SK-MEL-5 (cell line): ENCODE data around the gene DAO. TPM values are rescaled to one million over a fixed set of nuclear protein-coding genes. Genes with fewer than 3 reads are reported as not detected.
"Not testable (repeated sequence)": the region's sequence is repeated elsewhere in the genome, so short reads cannot be mapped to it uniquely, and the experiment has no call there.

Source experiments
- DNase-seq: peaks from one replicate; pipeline ENCODE4 v3.0.0-alpha.2; 2016; ENCODE audit warnings: low read depth, low spot score
- in situ Hi-C: cut with HindIII; loops from 2 replicates; pipeline ENCODE4 v1.10.0; 2016; ENCODE audit warnings: low sequenced_read_pairs, high pct_unique_total_duplicates, low pct_unique_long_range_greater_than_20kb
- total RNA-seq: library from RNA; depleted of rRNA; stranded (reverse); fragments of >200 nt; shearing (Covaris generic); gene quantifications from 2 replicates; pipeline ENCODE4 v1.2.3, GENCODE V29; 2014

The DAO gene
- total RNA-seq, 1 experiment from 2014 or later: not detected

DNA sequence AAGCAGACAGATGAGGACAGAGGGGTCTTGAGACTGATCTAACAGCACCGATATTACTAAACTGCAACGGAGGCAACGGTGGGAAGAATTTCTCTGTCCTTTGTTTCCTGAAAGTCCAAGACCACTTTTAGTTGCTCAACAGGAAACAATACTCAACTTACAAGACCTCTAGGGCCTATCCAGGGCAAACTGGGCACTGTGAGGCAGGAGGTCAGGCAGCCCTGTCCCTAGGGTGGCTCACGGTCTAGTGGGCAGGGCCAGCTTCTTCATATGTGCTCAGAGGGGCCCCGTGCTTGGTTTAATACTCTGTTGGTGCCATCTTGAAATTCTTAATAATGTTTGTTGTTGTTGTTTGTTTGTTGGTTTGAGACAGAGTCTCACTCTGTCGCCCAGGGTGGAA, 36.7 kb upstream of the DAO start:
- in situ Hi-C loops: no loop called here

DNA sequence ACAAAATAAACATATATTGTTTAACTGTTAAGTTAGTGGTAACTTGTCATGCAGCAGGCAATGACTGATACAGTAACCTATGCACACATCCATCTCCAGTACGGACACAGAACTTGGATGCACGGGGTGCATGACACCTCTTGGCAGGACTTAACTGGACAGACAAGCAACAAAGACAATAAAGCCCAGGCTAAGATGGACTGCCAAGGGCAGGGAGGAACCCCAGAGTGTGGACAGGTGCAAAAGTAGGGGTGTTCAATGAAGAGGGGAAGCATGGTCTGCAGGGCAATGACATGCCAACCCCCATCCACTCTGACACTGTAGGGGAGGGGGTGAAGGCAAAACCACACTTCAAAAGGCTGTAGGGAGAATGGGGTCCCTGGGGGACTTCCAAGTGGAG, 34.2 kb upstream of the DAO start:
- no peak for DNase-seq
- in situ Hi-C loops: no loop called here

More for the DNA sequence above, 36.7 kb upstream of the DAO start:
- peak; percentile 61 for DNase-seq

DNA sequence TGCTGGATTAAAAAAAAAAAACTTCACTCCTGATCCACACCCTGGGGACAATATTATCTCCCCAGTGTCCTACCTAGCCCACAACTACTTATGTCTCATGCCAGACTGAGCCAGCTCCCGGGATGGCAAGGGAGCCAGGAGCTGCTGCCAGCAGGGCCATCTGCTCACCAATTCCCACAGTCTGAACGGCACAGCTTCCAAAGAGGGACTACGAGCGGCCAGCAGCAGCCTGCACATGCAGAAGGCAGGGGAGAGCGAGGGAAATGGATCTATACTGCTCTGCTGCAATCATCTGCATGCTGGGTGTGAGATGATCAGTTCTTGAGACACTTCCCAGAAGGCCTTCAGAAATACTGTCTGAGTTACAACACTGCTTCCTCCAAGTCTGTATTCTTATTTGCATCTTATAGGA, 33.6 kb upstream of the DAO start:
- no peak for DNase-seq
- in situ Hi-C loops: no loop called here

DNA sequence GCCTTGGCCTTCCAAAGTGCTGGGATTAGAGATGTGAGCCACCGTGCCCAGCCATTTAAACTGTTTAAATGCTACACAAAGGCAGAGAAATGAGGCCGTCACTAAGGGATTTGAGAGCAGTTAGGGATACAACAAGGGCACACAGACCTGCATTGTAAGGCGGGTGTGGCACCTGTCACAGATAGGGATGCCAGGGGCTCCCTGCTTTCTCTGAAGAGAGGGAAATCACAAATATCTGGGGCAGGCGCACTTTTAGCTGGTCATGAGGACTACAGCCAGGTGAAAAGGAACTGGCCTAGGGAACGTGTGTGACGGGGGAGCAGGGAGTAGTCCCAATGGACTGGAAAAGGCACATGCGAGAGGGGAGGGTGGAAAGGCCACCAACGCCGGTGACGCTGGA, 32.2 kb upstream of the DAO start:
- DNase-seq: no peak
- in situ Hi-C loops: no loop called here

DNA sequence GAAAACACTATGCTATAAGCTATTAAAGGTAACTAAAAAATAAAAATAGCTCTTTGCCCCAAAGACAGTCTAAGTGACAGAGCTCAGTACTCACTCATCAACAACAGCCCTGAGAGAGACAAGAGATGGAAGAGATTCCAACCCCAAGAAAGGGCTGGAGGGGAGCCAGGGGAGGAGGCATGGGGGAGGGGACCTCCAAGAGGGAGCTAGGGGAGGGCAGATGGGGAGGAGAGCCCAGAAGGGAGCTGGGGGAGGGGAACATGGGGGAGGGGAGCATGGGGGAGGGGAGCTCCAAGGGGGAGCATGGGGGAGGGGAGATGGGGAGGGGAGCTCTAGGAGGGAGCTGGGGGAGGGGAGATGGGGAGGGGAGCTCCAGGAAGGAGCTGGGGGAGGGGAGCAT, 30.2 kb upstream of the DAO start:
- in situ Hi-C loops: no loop called here
- DNase-seq: no peak

DNA sequence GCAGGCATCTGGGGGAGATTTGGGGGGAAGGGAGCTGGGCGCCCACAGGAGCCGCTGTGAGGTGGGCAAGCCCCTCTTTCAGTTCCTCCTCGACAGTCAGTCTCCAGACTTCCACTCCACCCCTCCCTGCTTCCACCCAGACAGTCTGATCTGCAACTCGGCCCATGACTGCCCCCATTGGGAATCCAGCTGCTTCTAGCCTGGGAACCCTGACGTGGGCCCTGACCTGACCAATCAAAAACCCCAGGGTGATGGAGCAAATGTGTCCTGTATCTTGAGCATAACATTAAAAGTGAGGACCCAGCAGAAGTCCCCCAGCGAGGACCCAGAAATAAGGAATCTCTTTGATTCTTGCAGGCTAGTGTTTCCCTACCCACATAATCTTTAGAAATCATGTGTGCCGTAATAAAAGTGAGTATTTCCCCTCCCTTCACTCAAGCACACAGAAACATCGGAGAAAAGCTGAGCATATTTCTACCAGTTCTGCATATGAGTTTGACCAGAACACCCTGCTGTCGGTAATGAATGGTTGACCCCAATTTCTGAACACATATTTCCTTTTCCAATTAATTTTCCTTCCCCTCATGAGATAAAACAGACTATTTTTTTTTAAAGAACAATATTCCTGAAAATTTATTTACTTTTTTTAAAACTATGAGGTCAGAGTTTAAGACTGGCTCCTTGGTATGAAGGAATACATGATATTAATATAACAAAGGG, 28.9 kb upstream of the DAO start:
- in situ Hi-C loops: no loop called here

DNA sequence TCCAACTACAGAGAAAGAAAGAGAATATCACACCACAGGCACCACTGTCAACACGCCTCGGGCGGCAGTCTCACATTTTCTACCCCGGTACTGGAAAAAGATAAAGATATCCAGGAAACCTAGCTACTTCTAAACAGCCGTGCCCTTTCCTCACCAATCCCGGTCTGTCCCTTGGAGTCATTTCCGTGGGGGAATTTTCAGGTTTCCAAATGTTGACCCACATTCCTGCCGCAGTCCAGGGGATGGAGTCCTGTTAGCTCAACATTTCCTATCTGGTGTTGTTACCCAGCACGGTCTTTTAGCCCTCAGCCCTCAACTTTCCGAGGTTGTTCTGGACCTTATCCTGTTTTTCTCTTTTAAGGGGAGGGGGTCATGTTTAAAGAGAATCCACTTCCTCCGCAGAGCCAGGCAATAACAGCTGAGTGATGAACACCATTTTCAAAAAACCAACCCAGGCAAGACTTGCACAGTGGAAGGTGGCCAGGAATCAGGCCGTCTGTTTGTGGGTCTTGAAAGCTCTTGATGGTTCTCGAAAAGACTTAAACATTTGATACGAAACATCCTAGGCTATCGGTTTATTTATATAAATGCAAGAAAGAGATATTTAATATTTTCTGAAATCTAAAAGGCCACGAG, 27.1 kb upstream of the DAO start:
- no peak for DNase-seq
- in situ Hi-C loops: no loop called here

More for the DNA sequence above, 28.9 kb upstream of the DAO start:
- peak; percentile 92 for DNase-seq

DNA sequence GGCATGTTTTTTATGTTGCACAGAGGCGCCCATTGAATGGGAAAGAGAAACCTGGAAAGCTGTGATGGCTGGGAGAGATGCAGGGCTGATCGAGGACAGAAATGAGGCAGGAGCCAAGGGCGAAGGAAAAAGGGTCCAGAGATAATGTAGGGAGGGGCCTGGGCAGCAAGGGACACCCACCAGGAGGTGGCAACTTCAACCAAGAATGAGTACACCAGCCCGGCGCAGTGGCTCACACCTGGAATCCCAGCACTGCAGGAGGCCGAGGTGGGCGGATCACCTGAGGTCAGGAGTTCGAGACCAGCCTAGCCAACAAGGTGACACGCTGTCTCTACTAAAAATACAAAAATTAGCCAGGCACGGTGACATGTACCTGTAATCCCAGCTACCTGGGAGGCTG, 26.5 kb upstream of the DAO start:
- DNase-seq: no peak
- in situ Hi-C loops: no loop called here

DNA sequence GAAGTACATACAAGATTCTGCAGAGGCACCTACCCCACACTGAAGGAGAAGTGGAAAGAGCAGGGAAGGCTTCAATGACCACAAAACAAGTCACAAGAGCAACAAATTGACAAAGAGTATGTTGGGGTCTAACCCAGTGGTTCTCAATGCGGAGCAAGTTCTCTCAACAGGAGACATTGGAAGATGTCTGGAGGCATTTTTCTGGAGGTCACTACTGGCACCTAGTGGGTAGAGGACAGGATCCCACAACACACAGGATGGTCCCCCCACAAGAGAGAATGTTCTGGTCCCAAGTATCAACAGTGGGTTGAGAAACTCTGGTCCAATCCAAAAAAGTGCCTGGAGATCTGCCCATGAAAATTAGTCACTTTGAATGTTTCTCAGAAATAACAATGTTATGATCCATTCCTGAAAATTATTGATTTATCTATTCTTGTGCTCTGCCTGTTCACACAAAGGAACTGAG, 25.9 kb upstream of the DAO start:
- in situ Hi-C loops: no loop called here
- peak; percentile 76 for DNase-seq

DNA sequence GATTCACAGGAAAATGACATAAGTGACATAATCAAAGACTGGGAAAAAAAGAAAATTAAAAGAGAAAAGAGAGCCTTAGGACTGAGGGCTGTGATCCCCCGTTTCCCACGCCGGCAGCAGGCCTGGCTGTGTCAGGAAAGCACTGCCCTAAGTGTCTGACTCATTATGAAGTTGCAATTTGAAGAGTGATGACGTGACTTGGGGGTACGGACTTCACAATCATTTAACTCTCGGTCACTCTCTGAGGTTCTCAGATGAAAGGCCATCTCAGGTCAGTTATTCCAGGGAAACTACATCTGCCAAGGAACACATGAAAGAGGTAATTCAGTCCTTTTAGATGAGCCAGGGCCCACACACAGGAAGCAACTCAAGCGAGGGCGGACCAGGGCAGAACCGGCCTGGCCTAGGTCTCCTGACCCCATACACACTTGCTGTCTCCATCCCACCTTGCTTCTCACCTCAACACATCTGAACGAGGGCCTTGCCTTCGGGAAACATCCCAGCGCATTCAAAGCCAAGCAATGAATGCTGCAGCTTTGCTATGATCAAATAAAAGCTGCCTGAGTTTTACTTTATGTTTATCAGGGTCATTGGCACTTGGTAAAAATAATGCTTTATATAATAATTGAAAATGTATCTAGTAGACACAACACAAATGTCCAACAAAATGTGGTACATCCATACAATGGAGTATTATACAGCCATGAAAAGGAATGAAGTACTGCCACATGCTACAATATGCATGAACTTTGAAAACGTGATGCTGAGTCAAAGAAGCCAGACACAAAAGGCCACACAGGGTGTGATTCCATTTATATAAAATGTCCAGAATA, 25.2 kb upstream of the DAO start:
- peak; percentile 95 for DNase-seq
- in situ Hi-C loops: no loop called here

DNA sequence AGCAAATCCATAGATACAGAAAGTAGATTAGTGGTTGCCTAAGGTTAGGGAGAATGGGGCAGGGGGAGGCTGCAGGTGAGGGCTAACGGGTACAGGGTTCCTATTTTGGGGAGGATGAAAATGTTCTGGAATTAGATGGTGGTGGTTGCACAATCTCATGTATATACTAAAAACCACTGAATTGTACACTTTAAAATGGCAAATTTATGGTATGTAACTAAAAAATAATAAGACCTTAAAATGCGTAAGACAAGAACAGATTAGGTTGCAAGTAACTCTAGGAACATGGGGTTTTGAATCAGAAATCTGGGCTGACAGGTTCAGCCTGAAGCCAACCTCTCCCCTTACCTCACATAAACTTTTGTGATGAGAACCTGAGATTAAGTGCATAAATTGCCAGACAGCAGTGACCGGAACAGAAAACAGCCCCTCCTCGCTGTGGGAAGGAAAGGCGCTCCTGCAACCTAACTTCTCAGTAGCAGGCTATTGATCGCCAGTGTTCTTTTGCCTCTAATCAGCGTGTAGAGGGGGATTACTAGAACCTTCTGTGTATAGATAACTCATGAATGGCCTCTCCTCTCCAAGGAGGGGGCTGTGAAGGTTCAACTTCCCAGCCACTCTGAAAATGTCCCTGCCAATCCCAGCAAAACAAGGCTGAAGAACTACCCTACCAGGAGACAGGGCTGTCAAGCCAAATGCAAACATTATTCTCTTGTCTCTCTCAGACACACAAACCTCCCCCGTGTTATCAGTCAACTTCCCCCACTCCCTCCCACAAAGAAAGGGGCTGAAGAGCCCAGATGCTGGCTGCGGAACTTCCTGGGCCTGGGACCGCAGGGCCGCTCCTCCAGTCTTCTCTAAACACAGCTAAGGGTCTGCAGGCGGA, 24.4 kb upstream of the DAO start:
- peak; percentile 58 for DNase-seq

DNA sequence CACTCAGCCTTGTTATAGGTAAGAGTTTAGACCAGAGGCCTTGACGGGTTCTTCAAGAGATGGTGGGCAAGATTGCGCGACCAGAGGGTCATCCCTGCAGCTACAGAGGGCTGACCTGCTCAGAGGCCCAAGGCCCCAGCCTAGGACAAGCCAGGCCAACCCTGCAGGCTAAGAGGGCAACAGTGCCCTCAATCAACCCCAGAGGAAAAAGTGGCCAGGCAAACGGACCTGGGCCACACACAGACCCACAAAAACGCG, 23.8 kb upstream of the DAO start:
- in situ Hi-C loops: no loop called here
- DNase-seq: no peak

More for the DNA sequence above, 24.4 kb upstream of the DAO start:
- in situ Hi-C loops: no loop called here

DNA sequence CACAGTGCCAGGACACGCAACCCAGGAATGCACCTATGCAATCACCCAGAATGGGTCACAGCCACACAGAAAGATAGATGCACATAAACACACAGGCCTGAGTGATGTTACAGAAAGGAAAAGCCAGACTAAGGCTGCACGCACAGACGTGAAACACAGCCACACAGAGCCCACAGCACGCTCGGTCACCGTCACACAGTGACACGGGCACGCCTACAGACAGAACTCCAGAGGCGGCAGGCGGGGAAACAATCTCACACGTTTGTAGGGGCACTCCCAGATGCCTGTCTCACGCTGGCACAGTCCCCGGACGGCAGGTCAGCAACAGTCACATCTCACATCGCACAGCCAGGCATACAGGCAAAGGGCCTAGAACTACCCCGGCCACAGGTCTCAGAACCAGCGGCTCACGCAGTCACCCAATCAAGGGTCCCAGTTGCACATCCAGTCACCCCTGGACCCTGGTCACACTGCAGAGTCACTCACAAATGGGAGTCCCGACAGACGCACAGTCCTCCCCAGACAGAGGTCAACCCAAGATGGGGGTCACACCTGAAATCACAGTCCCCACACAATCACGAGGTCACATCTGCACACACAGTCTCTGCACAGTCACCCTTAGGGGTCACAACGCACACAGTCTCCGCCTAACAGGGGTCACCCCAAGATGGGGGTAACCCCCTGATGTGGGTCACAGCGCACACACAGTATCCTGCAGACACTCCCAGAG, 23.3 kb upstream of the DAO start:
- in situ Hi-C loops: no loop called here
- peak; percentile 45 for DNase-seq

DNA sequence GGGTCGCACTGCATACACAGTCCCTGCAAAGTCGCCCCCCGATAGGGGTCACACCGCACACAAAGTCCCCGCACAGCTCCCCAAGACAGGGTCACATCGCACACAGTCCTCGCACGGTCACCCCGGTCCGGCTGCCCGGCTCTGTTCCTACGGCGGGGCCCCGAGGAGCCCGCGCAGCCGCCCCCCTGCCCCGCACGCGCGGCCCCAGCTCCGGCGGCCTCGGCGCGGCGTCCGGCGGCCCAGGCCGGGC, 22.8 kb upstream of the DAO start:
- no peak for DNase-seq
- in situ Hi-C loops: no loop called here

DNA sequence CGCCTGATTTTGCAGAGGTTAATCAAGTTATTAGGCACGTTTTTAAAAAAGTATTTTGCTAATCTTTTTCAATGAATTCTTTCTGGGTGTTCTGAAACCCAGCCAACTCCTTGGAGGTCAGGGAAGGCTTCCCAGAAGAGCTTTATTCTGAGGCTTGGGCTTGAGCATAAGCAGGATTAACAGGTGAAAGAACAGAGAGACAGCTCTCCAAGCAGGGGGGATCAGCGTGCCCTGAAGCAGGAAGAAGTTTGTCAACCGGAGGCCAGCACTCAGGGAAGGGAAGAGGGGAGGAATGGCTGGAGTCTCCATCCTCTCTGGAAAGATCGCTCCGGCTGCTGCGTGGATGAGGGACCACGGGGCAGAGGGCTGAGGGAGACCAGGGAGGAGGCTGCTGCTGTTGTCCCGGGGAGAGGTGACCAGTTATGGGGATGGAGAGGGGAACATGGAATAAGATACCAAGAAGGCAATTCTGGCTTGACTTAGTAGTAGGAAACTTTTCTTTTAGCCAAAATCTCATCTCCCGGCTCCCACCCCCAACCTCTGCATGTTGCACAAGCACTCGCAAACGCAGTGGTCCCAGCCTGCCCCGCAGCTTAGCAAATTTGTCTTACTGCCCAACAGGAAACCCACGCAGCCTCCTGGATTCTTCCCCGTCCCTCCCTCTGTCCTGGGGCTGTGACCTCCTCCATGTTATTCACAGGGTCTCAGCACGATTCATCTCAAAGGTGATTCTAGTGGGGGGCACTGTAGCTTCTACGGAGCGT, 21.4 kb upstream of the DAO start:
- in situ Hi-C loops: no loop called here
- no peak for DNase-seq

DNA sequence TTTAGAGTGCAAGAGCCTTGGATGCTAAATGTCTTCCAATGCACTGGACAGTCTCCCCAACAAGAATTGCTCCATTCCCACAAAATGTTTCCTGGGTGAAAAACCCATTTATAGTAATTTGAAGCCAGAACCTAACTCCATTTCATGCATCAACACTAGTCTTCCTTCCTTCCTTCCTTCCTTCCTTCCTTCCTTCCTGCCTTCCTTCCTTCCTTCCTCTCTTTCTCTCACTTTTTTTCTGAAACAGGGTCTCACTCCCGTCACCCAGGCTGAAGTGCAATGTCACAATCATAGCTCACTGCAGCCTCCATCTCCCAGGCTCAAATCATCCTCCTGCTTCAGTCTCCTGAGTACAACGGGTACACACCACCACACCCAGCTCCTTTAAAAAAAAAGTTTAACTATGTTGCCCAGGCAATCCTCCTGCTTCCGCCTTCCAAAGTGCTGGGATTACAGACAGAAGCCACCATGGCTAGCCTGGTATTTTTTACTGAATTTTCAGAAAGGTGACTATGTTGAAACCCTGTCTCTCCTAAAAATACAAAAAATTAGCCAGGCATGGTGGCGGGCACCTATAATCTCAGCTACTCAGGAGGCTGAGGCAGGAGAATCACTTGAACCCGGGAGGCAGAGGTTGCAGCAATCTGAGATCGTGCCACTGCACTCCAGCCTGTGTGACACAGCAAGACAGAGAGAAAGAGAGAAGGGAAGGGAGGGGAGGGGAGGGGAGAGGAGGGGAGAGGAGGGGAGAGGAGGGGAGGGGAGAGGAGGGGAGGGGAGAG, 20.6 kb upstream of the DAO start:
- in situ Hi-C loops: not testable (repeated sequence)

More for the DNA sequence above, 20.6 kb upstream of the DAO start:
- DNase-seq: not testable (repeated sequence)
